Calu3 (cell line): ENCODE data around the gene FCHSD2. TPM values are rescaled to one million over a fixed set of nuclear protein-coding genes. Genes with fewer than 3 reads are reported as not detected.

ENCODE experiments used
- BruUV-seq: library from RNA; stranded (reverse); fragments of 400-500 nt; replicated peaks from 2 replicates; lab custom pipeline; 2021; lab: Mats Ljungman, UMichigan
- CTCF ChIA-PET: fragments of 300-600 bp; sonication (Branson Sonifier 250); formaldehyde crosslinking; loops from one replicate; lab custom pipeline; 2022; ENCODE audit warnings: antibody characterized with exemption; lab: Charles Lee
- DNase-seq: peaks from one replicate; pipeline ENCODE4 v3.0.0; 2022
- H3K27ac Mint-ChIP-seq: one replicate; pipeline ENCODE4 v1.8.0; 2022; ENCODE audit warnings: mixed read lengths; ENCODE audit not compliant: unreplicated experiment
- H3K27me3 Mint-ChIP-seq: one replicate; pipeline ENCODE4 v1.8.0; 2022; ENCODE audit warnings: mixed read lengths; ENCODE audit not compliant: unreplicated experiment
- H3K36me3 Mint-ChIP-seq: one replicate; pipeline ENCODE4 v1.8.0; 2022; ENCODE audit warnings: mild to moderate bottlenecking, moderate library complexity, mixed read lengths; ENCODE audit not compliant: insufficient read depth, unreplicated experiment
- H3K4me1 Mint-ChIP-seq: one replicate; pipeline ENCODE4 v1.8.0; 2022; ENCODE audit warnings: mild to moderate bottlenecking, low read depth, mixed read lengths; ENCODE audit not compliant: unreplicated experiment
- H3K4me3 Mint-ChIP-seq: one replicate; pipeline ENCODE4 v1.8.0; 2022; ENCODE audit warnings: mild to moderate bottlenecking, low read depth, moderate library complexity, mixed read lengths; ENCODE audit not compliant: unreplicated experiment
- H3K9me3 Mint-ChIP-seq: one replicate; pipeline ENCODE4 v1.8.0; 2022; ENCODE audit warnings: low read depth, mixed read lengths; ENCODE audit not compliant: unreplicated experiment
- CTCF ChIP-seq: fragments of 200-600 bp; IDR thresholded peaks from one replicate; pipeline ENCODE4 v1.8.0; 2022; ENCODE audit warnings: antibody characterized with exemption; ENCODE audit not compliant: unreplicated experiment
- intact Hi-C: fragments of 100-400 bp; cut with micrococcal nuclease; formaldehyde crosslinking; loops from one replicate; pipeline ENCODE4 v1.10.0; 2022; ENCODE audit not compliant: unreplicated experiment
- total RNA-seq: library from RNA; stranded (reverse); gene quantifications from 2 replicates; pipeline ENCODE4 v1.2.3, GENCODE V29; 2022

Gene FCHSD2
- total RNA-seq, 1 experiment from 2014 or later, result 16.2 TPM

- intact Hi-C loops, result no loop called here
- Mint-ChIP-seq H3K4me1 (peaks cover 23% of the 10 kb centered on the region), H3K4me3 (no peak overlapping the region), H3K9me3 (no peaks in the 10 kb centered on the region), H3K36me3 (no peaks in the 10 kb centered on the region), H3K27me3 (no peaks in the 10 kb centered on the region), H3K27ac (no peak overlapping the region)
- CTCF ChIA-PET, result no interaction called here
- DNase-seq, result no peak
- no peak for TF ChIP-seq CTCF
- no TSS peak for BruUV-seq
Observed at GRCh38 chr11:73002214-73002613, 139.9 kb downstream of the FCHSD2 start.

GRCh38 chr11:73001615-73002014 lies 140.5 kb downstream of the FCHSD2 start:
- CTCF ChIA-PET, result no interaction called here
- Mint-ChIP-seq H3K4me3 (no peak overlapping the region), H3K4me1 (peaks cover 23% of the 10 kb centered on the region), H3K36me3 (no peaks in the 10 kb centered on the region), H3K9me3 (no peaks in the 10 kb centered on the region), H3K27ac (no peak overlapping the region), H3K27me3 (no peaks in the 10 kb centered on the region)
- no peak for TF ChIP-seq CTCF
- DNase-seq, result peak; percentile 30
- intact Hi-C loops, result no loop called here
- no TSS peak for BruUV-seq

- Mint-ChIP-seq H3K27ac (no peak overlapping the region), H3K4me3 (no peak overlapping the region), H3K9me3 (no peaks in the 10 kb centered on the region), H3K4me1 (peaks cover 23% of the 10 kb centered on the region), H3K36me3 (no peaks in the 10 kb centered on the region), H3K27me3 (no peaks in the 10 kb centered on the region)
- intact Hi-C loops, result no loop called here
- no peak for TF ChIP-seq CTCF
- CTCF ChIA-PET, result no interaction called here
- DNase-seq, result no peak
- no TSS peak for BruUV-seq
Observed at GRCh38 chr11:72998676-72999075, 143.4 kb downstream of the FCHSD2 start.

- H3K27me3 Mint-ChIP-seq, result no peaks in the 10 kb centered on the region
- no peak overlapping the region for H3K27ac Mint-ChIP-seq
- DNase-seq, result no peak
- CTCF ChIA-PET, result no interaction called here
- intact Hi-C loops, result no loop called here
- H3K36me3 Mint-ChIP-seq, result no peaks in the 10 kb centered on the region
- no peak overlapping the region for H3K4me3 Mint-ChIP-seq
- H3K4me1 Mint-ChIP-seq, result peaks cover 15% of the 10 kb centered on the region
- TF ChIP-seq CTCF, result no peak
- no peaks in the 10 kb centered on the region for H3K9me3 Mint-ChIP-seq
- BruUV-seq, result no TSS peak
Observed at GRCh38 chr11:72996959-72997358, 145.2 kb downstream of the FCHSD2 start.
